Thyroid gland (tissue), 4 donors: ENCODE data around the gene LAMA2. TPM values are rescaled to one million over a fixed set of nuclear protein-coding genes. Genes with fewer than 3 reads are reported as not detected.

ENCODE experiments used
- DNase-seq, 2 donors: peaks; one replicate each; pipeline ENCODE4 v3.0.0-alpha.2; 2019
- H3K27ac ChIP-seq, 3 donors: fragments of 200-600 bp; sonication (generic); 1 replicate in 2 of 3; 2 replicates in 1 of 3; pipeline ENCODE4 v1.5.1; 2016 to 2019; ENCODE audit warnings: mild to moderate bottlenecking in 1 of 3, moderate library complexity in 1 of 3
- H3K27me3 ChIP-seq: fragments of 200-600 bp; sonication (generic); one replicate; pipeline ENCODE4 v1.5.1; 2019
- H3K36me3 ChIP-seq, 2 donors: fragments of 200-600 bp; sonication (generic); one replicate each; pipeline ENCODE4 v1.5.1; 2016 to 2019
- H3K4me1 ChIP-seq, 2 donors: fragments of 200-600 bp; sonication (generic); one replicate each; pipeline ENCODE4 v1.5.1; 2017 to 2019
- H3K4me3 ChIP-seq, 3 donors: fragments of 200-600 bp; sonication (generic); replicated peaks in 1 of 3; 1 replicate in 2 of 3; 2 replicates in 1 of 3; pipeline ENCODE4 v1.5.1; 2016; ENCODE audit warnings: mild to moderate bottlenecking in 1 of 3
- H3K9me3 ChIP-seq: fragments of 200-600 bp; sonication (generic); one replicate; pipeline ENCODE4 v1.5.1; 2017
- CTCF ChIP-seq, 6 experiments: fragments of 200-600 bp in 3 of 6; fragments of 450-650 bp in 3 of 6; sonication (generic) in 3 of 6; IDR thresholded peaks; one replicate each; pipeline ENCODE4 v1.5.1; 2016 to 2019; ENCODE audit warnings: antibody characterized with exemption in 6 of 6, mild to moderate bottlenecking in 2 of 6, inconsistent platforms in 1 of 6, moderate library complexity in 1 of 6
- POLR2A ChIP-seq, 2 donors: fragments of 450-650 bp; IDR thresholded peaks; one replicate each; pipeline ENCODE4 v1.6.1; 2017; ENCODE audit warnings: antibody characterized with exemption in 2 of 2, mild to moderate bottlenecking in 2 of 2, moderate library complexity in 1 of 2
- WGBS, 2 donors: methylation state at CpG; one replicate each; pipeline ENCODE4 v1.1.5; 2017; 5-methylcytosine and 5-hydroxymethylcytosine counted together
- intact Hi-C: fragments of 100-400 bp; cut with DNase I; formaldehyde crosslinking; loops from one replicate; pipeline ENCODE4 v1.15.1; 2023
- total RNA-seq, 4 donors: library from RNA; depleted of rRNA; stranded (reverse); fragments of >200 nt; gene quantifications; one replicate each; pipeline ENCODE4 v1.2.3, GENCODE V29; 2016

The LAMA2 gene
- total RNA-seq, 4 donors from 2014 or later: 41.4 to 117 (median 78.9) TPM

GRCh38 chr6:129508477-129509145 lies 625.7 kb downstream of the LAMA2 start:
- Histone ChIP-seq H3K9me3 (no peaks in the 10 kb centered on the region), H3K36me3 (no peaks in the 10 kb centered on the region), H3K27me3 (no peaks in the 10 kb centered on the region), H3K4me1 (no peaks in the 10 kb centered on the region), H3K4me3 (no peak overlapping the region), H3K27ac (no peak overlapping the region)
- intact Hi-C loops: no loop called here
- DNase-seq: no peak
- 67 to 84% methylated on average over 4 of the region's 4 CpGs for WGBS, 2 donors
- TF ChIP-seq CTCF (IDR thresholded peaks at IDR 0.05): no peak
- no peak for TF ChIP-seq POLR2A (IDR thresholded peaks at IDR 0.05)

GRCh38 chr6:129510950-129511349 lies 628.0 kb downstream of the LAMA2 start:
- WGBS, 2 donors: 69 to 79% methylated on average over 2 of the region's 2 CpGs

GRCh38 chr6:129513471-129513870 lies 630.5 kb downstream of the LAMA2 start:
- Histone ChIP-seq H3K4me1 (peaks cover 0 to 8% of the 10 kb centered on the region in 2 donors), H3K4me3 (no peak overlapping the region), H3K27ac (no peak overlapping the region), H3K27me3 (no peaks in the 10 kb centered on the region), H3K9me3 (no peaks in the 10 kb centered on the region), H3K36me3 (no peaks in the 10 kb centered on the region)
- DNase-seq: no peak
- 74 to 93% methylated on average over 3 of the region's 3 CpGs for WGBS, 2 donors
- intact Hi-C loops: no loop called here
- TF ChIP-seq POLR2A (IDR thresholded peaks at IDR 0.05): no peak

More at GRCh38 chr6:129510950-129511349, 628.0 kb downstream of the LAMA2 start:
- Histone ChIP-seq H3K9me3 (no peaks in the 10 kb centered on the region), H3K27me3 (no peaks in the 10 kb centered on the region), H3K4me3 (no peak overlapping the region), H3K36me3 (no peaks in the 10 kb centered on the region), H3K27ac (no peak overlapping the region), H3K4me1 (peaks cover 0 to 8% of the 10 kb centered on the region in 2 donors)
- no peak for TF ChIP-seq CTCF (IDR thresholded peaks at IDR 0.05)
- TF ChIP-seq POLR2A (IDR thresholded peaks at IDR 0.05): no peak
- no peak for DNase-seq
- intact Hi-C loops: no loop called here

GRCh38 chr6:129515004-129515403 lies 632.1 kb downstream of the LAMA2 start:
- DNase-seq: no peak
- Histone ChIP-seq H3K36me3 (no peaks in the 10 kb centered on the region), H3K27me3 (no peaks in the 10 kb centered on the region), H3K9me3 (no peaks in the 10 kb centered on the region), H3K4me3 (no peak overlapping the region), H3K27ac (no peak overlapping the region), H3K4me1 (peaks cover 0 to 8% of the 10 kb centered on the region in 2 donors)
- WGBS, 2 donors: 42 to 51% methylated on average over 2 of the region's 2 CpGs
- no peak for TF ChIP-seq POLR2A (IDR thresholded peaks at IDR 0.05)
- TF ChIP-seq CTCF (IDR thresholded peaks at IDR 0.05): no peak
- intact Hi-C loops: no loop called here

GRCh38 chr6:129516005-129516404 lies 633.1 kb downstream of the LAMA2 start:
- intact Hi-C loops: no loop called here
- Histone ChIP-seq H3K4me3 (no peak overlapping the region), H3K27ac (no peak overlapping the region), H3K27me3 (no peaks in the 10 kb centered on the region), H3K4me1 (peaks cover 0 to 8% of the 10 kb centered on the region in 2 donors), H3K36me3 (no peaks in the 10 kb centered on the region), H3K9me3 (no peaks in the 10 kb centered on the region)
- no peak for DNase-seq
- TF ChIP-seq CTCF (IDR thresholded peaks at IDR 0.05) (no peak), POLR2A (IDR thresholded peaks at IDR 0.05) (no peak)
- WGBS, 2 donors: 81% methylated on average over 3 of the region's 3 CpGs
